HepG2 (cell line): ENCODE data around the gene ARHGAP12. TPM values are rescaled to one million over a fixed set of nuclear protein-coding genes. Genes with fewer than 3 reads are reported as not detected.

ENCODE experiments used
- CC2D1A ChIP-seq: sonication (generic); formaldehyde crosslinking; IDR thresholded peaks from 2 replicates; pipeline ENCODE4 v1.8.1; 2023; ENCODE audit warnings: mild to moderate bottlenecking, missing genetic modification reagents
- ELF4 ChIP-seq: sonication (generic); formaldehyde crosslinking; IDR thresholded peaks from 2 replicates; pipeline ENCODE4 v1.5.0; 2020; ENCODE audit warnings: missing genetic modification reagents, mild to moderate bottlenecking, moderate library complexity, borderline replicate concordance
- HMGA1 ChIP-seq: sonication (generic); formaldehyde crosslinking; conservative IDR thresholded peaks from 2 replicates; pipeline ENCODE4 v1.4.0; 2020; ENCODE audit warnings: missing genetic modification reagents
- HOXA7 ChIP-seq: sonication (generic); formaldehyde crosslinking; IDR thresholded peaks from 2 replicates; pipeline ENCODE4 v1.8.1; 2022; ENCODE audit warnings: mild to moderate bottlenecking, missing genetic modification reagents, moderate library complexity
- KLF16 ChIP-seq, 2 experiments: sonication (generic) in 1 of 2; formaldehyde crosslinking in 1 of 2; IDR thresholded peaks; 2 replicates each; pipeline versions ENCODE4 v1.6.1 to v1.8.0; 2016 to 2023; ENCODE audit warnings: missing genetic modification reagents in 2 of 2, missing compliant biosample characterization in 1 of 2
- MIXL1 ChIP-seq: IDR thresholded peaks from 2 replicates; pipeline ENCODE4 v1.6.1; 2016
- MYPOP ChIP-seq: sonication (generic); formaldehyde crosslinking; IDR thresholded peaks from 2 replicates; pipeline ENCODE4 v1.8.1; 2023; ENCODE audit warnings: mild to moderate bottlenecking, moderate library complexity, missing genetic modification reagents
- NONO ChIP-seq, 2 experiments: fragments of 450-650 bp in 1 of 2; sonication (generic) in 1 of 2; formaldehyde crosslinking in 1 of 2; IDR thresholded peaks in 1 of 2; conservative IDR thresholded peaks in 1 of 2; 2 replicates each; pipeline versions ENCODE4 v1.6.1 to v1.8.0; 2017 to 2022; ENCODE audit warnings: mild to moderate bottlenecking in 1 of 2, missing genetic modification reagents in 1 of 2, moderate library complexity in 1 of 2
- TCF12 ChIP-seq, 2 experiments: fragments of 450-650 bp in 1 of 2; sonication (generic) in 1 of 2; formaldehyde crosslinking in 1 of 2; IDR thresholded peaks; 2 replicates each; pipeline versions ENCODE4 v1.6.1 to v1.8.0; 2017 to 2022; ENCODE audit warnings: antibody characterized with exemption in 1 of 2, mild to moderate bottlenecking in 1 of 2, missing genetic modification reagents in 1 of 2, moderate library complexity in 1 of 2
- TEAD2 ChIP-seq: sonication (generic); formaldehyde crosslinking; IDR thresholded peaks from 2 replicates; pipeline ENCODE4 v1.9.0; 2021; ENCODE audit warnings: missing genetic modification reagents
- YY1 ChIP-seq: IDR thresholded peaks from 2 replicates; pipeline ENCODE4 v1.6.1; 2011; ENCODE audit warnings: low read length, low read depth, moderate library complexity, mild to moderate bottlenecking; ENCODE audit not compliant: insufficient read depth, insufficient replicate concordance
- ZBTB1 ChIP-seq: sonication (generic); formaldehyde crosslinking; IDR thresholded peaks from 2 replicates; pipeline ENCODE4 v1.4.0; 2020; ENCODE audit warnings: missing genetic modification reagents, borderline replicate concordance
- ZBTB40 ChIP-seq, 2 experiments: fragments of 450-650 bp in 1 of 2; sonication (generic) in 1 of 2; formaldehyde crosslinking in 1 of 2; IDR thresholded peaks; 2 replicates each; pipeline versions ENCODE4 v1.6.1 to v1.8.0; 2016 to 2022; ENCODE audit warnings: antibody characterized with exemption in 1 of 2, mild to moderate bottlenecking in 1 of 2, missing genetic modification reagents in 1 of 2
- ZKSCAN8 ChIP-seq: IDR thresholded peaks from 2 replicates; pipeline ENCODE4 v1.6.1; 2016; ENCODE audit warnings: borderline replicate concordance, missing genetic modification reagents, missing compliant biosample characterization
- ZNF224 ChIP-seq: sonication (generic); formaldehyde crosslinking; IDR thresholded peaks from 2 replicates; pipeline ENCODE4 v1.5.0; 2020; ENCODE audit warnings: mild to moderate bottlenecking, missing genetic modification reagents
- ZNF644 ChIP-seq: IDR thresholded peaks from 2 replicates; pipeline ENCODE4 v1.6.1; 2016; ENCODE audit warnings: low read depth
- ZNF724P ChIP-seq: sonication (generic); formaldehyde crosslinking; IDR thresholded peaks from 2 replicates; pipeline ENCODE4 v1.8.0; 2022; ENCODE audit warnings: missing genetic modification reagents, borderline replicate concordance
- ZNF788 ChIP-seq: sonication (generic); formaldehyde crosslinking; IDR thresholded peaks from 2 replicates; pipeline ENCODE4 v1.5.0; 2020; ENCODE audit warnings: mild to moderate bottlenecking, missing genetic modification reagents, borderline replicate concordance
- polyA plus RNA-seq, 8 experiments: library from polyadenylated mRNA; depleted of rRNA in 3 of 8; stranded (reverse) in 7 of 8; unstranded in 1 of 8; fragments of >200 nt; fragmentation: Illumina TruSeq in 4 of 8; extraction: Trizol in 4 of 8; gene quantifications; 2 replicates each; pipeline versions ENCODE4 v1.2.1 to v1.2.3, GENCODE V29; 2011 to 2016; ENCODE audit warnings: low read depth in 4 of 8, missing spikeins in 1 of 8, mixed read lengths in 1 of 8; ENCODE audit not compliant: insufficient read depth in 1 of 8
- total RNA-seq, 5 experiments: library from RNA; depleted of rRNA; stranded (reverse); fragments of >200 nt; fragmentation: Illumina TruSeq; extraction: Trizol; gene quantifications; 2 replicates each; pipeline ENCODE4 v1.2.3, GENCODE V29; 2016; ENCODE audit warnings: low read depth in 1 of 5

Gene ARHGAP12
- total and polyA plus RNA-seq, 2 of the 13 experiments (the other 11 are each of a cell fraction or from before 2014, with no cell fraction given) = 25.0 to 54.6 TPM

GRCh38 chr10:31929261-31930022 lies 811 bp upstream of the ARHGAP12 start (continued):
- TF ChIP-seq ZBTB40 (IDR thresholded peaks at IDR 0.05) = no peak
- peak; percentile 56; the same call in 1 of the 2 replicates for TF ChIP-seq ZBTB40 (CRISPR knock-in tag; IDR thresholded peaks at IDR 0.05)
- TF ChIP-seq ZNF644 (CRISPR knock-in tag) = no peak
- TF ChIP-seq ELF4 = peak; percentile 87; the same call in 1 of the 2 replicates
- 0 out of 2 replicates have a peak, but pooled peaks have one; percentile 11 for TF ChIP-seq ZKSCAN8 (CRISPR knock-in tag)
- TF ChIP-seq KLF16 (CRISPR knock-in tag; IDR thresholded peaks at IDR 0.05) = no peak
- TF ChIP-seq ZNF724P = no peak
- no peak for TF ChIP-seq CC2D1A (CRISPR knock-in tag)
- TF ChIP-seq MIXL1 (CRISPR knock-in tag) = 0 out of 2 replicates have a peak, but pooled peaks have one; percentile 31
- TF ChIP-seq ZNF224 (CRISPR knock-in tag) = no peak
- no peak for TF ChIP-seq TCF12 (IDR thresholded peaks at IDR 0.05)
- TF ChIP-seq TCF12 (CRISPR knock-in tag; IDR thresholded peaks at IDR 0.05) = no peak
- no peak for TF ChIP-seq NONO (IDR thresholded peaks at IDR 0.05)
- TF ChIP-seq NONO (CRISPR knock-in tag; conservative IDR thresholded peaks at IDR 0.05) = no peak; the same call in 1 of the 2 replicates
- TF ChIP-seq TEAD2 = no peak
- no peak for TF ChIP-seq HMGA1 (CRISPR knock-in tag)
- no peak for TF ChIP-seq HOXA7 (CRISPR knock-in tag)
- no peak for TF ChIP-seq ZBTB1 (CRISPR knock-in tag)
- TF ChIP-seq ZNF788 = peak; percentile 77; the same call in 1 of the 2 replicates
- TF ChIP-seq YY1 = peak; percentile 40
- no peak for TF ChIP-seq MYPOP (CRISPR knock-in tag)
